ENCODE data around the gene ZNF286A.
"Not testable (repeated sequence)": the region's sequence is repeated elsewhere in the genome, so short reads cannot be mapped to it uniquely, and the experiment has no call there.

GRCh38 chr17:15683824-15684478, 15.6 kb upstream of the ZNF286A start, which contains the start of gene TRIM16:
- peak in 1 of 2 donors; percentile 14 for TF ChIP-seq POLR2AphosphoS5 (IDR thresholded peaks at IDR 0.05)
- TF ChIP-seq CTCF (IDR thresholded peaks at IDR 0.05) = peak in 1 of 6 experiments; percentile 19
- TF ChIP-seq POLR2A (IDR thresholded peaks at IDR 0.05) = not testable (repeated sequence)

Measured in upper lobe of left lung (tissue), 4 donors.